HEK293T (cell line): Measurements from ENCODE around the gene ALOX5AP.

Source experiments
- CTCF ChIA-PET: fragments of 350-600 bp; formaldehyde crosslinking; extraction: SDS; loops from one replicate; lab custom pipeline; 2021; ENCODE audit warnings: antibody characterized with exemption, inconsistent platforms; lab: Yijun Ruan, JAX
- POLR2A ChIA-PET: fragments of 350-600 bp; formaldehyde crosslinking; extraction: SDS; loops from one replicate; lab custom pipeline; 2020; ENCODE audit warnings: antibody characterized with exemption, inconsistent platforms; lab: Yijun Ruan, JAX
- DNase-seq: peaks from one replicate; pipeline ENCODE4 v3.0.0; 2012; ENCODE audit warnings: mixed read lengths; ENCODE audit errors: extremely low spot score
- ARNT ChIP-seq: fragments of 450-650 bp; IDR thresholded peaks from 2 replicates; pipeline ENCODE4 v1.6.1; 2017; ENCODE audit warnings: mild to moderate bottlenecking
- BHLHE40 ChIP-seq: fragments of 450-650 bp; IDR thresholded peaks from 2 replicates; pipeline ENCODE4 v1.6.1; 2016; ENCODE audit warnings: mild to moderate bottlenecking, moderate library complexity, borderline replicate concordance
- CTBP1 ChIP-seq: fragments of 450-650 bp; IDR thresholded peaks from 2 replicates; pipeline ENCODE4 v1.6.1; 2016; ENCODE audit warnings: borderline replicate concordance
- ELF4 ChIP-seq: fragments of 450-650 bp; IDR thresholded peaks from 2 replicates; pipeline ENCODE4 v1.6.1; 2017; ENCODE audit warnings: antibody characterized with exemption
- FOXA1 ChIP-seq: fragments of 450-650 bp; IDR thresholded peaks from 2 replicates; pipeline ENCODE4 v1.6.1; 2016; ENCODE audit warnings: mild to moderate bottlenecking
- FOXK2 ChIP-seq: fragments of 450-650 bp; IDR thresholded peaks from 2 replicates; pipeline ENCODE4 v1.6.1; 2016; ENCODE audit warnings: mild to moderate bottlenecking
- FOXM1 ChIP-seq: fragments of 450-650 bp; IDR thresholded peaks from 2 replicates; pipeline ENCODE4 v1.6.1; 2017; ENCODE audit warnings: mild to moderate bottlenecking, borderline replicate concordance
- HDGF ChIP-seq: fragments of 450-650 bp; IDR thresholded peaks from 2 replicates; pipeline ENCODE4 v1.6.1; 2017; ENCODE audit warnings: antibody characterized with exemption, borderline replicate concordance
- L3MBTL2 ChIP-seq: fragments of 450-650 bp; conservative IDR thresholded peaks from 2 replicates; pipeline ENCODE4 v1.6.1; 2016; ENCODE audit warnings: mild to moderate bottlenecking
- LEF1 ChIP-seq: fragments of 450-650 bp; IDR thresholded peaks from 2 replicates; pipeline ENCODE4 v1.6.1; 2017; ENCODE audit warnings: mild to moderate bottlenecking, borderline replicate concordance
- NFRKB ChIP-seq: fragments of 450-650 bp; IDR thresholded peaks from 2 replicates; pipeline ENCODE4 v1.6.1; 2016; ENCODE audit warnings: mild to moderate bottlenecking, moderate library complexity
- PKNOX1 ChIP-seq: fragments of 450-650 bp; IDR thresholded peaks from 2 replicates; pipeline ENCODE4 v1.6.1; 2016
- SP1 ChIP-seq: fragments of 450-650 bp; IDR thresholded peaks from 2 replicates; pipeline ENCODE4 v1.6.1; 2017
- SUZ12 ChIP-seq: fragments of 450-650 bp; IDR thresholded peaks from 2 replicates; pipeline ENCODE4 v1.6.1; 2016; ENCODE audit warnings: mild to moderate bottlenecking
- TARDBP ChIP-seq: fragments of 450-650 bp; IDR thresholded peaks from 2 replicates; pipeline ENCODE4 v1.6.1; 2016
- ZNF384 ChIP-seq: fragments of 450-650 bp; IDR thresholded peaks from 2 replicates; pipeline ENCODE4 v1.6.1; 2016

Gene ALOX5AP

GRCh38 chr13:30696278-30697176 is 38.8 kb upstream of the ALOX5AP start:
- no peak for TF ChIP-seq FOXA1
- TF ChIP-seq ELF4 = no peak
- TF ChIP-seq L3MBTL2 = no peak
- no peak for TF ChIP-seq LEF1
- TF ChIP-seq NFRKB = no peak
- TF ChIP-seq PKNOX1 = no peak
- CTCF ChIA-PET = no interaction called here
- POLR2A ChIA-PET = no interaction called here

GRCh38 chr13:30697177-30697953 is 38.0 kb upstream of the ALOX5AP start:
- DNase-seq = no peak
- TF ChIP-seq ARNT (no peak), ZNF384 (no peak), L3MBTL2 (no peak)
- ChIA-PET CTCF (no interaction called here), POLR2A (no interaction called here)

More at GRCh38 chr13:30696278-30697176, 38.8 kb upstream of the ALOX5AP start:
- no peak for DNase-seq

- TF ChIP-seq PKNOX1 (no peak), TARDBP (no peak), NFRKB (no peak), LEF1 (no peak), ELF4 (no peak), FOXK2 (no peak), FOXM1 (no peak), ZNF384 (no peak), ARNT (no peak), SP1 (no peak)
- no peak for DNase-seq
- ChIA-PET CTCF (no interaction called here), POLR2A (no interaction called here)
Measured at GRCh38 chr13:30697996-30698401, 37.3 kb upstream of the ALOX5AP start.

GRCh38 chr13:30698488-30699005 is 36.8 kb upstream of the ALOX5AP start:
- TF ChIP-seq PKNOX1 (no peak), FOXK2 (no peak), HDGF (no peak)
- CTCF ChIA-PET = no interaction called here
- no peak for DNase-seq
- POLR2A ChIA-PET = no interaction called here

GRCh38 chr13:30700364-30700763 is 35.0 kb upstream of the ALOX5AP start:
- DNase-seq = no peak
- ChIA-PET POLR2A (no interaction called here), CTCF (no interaction called here)
- no peak for TF ChIP-seq FOXM1
- no peak for TF ChIP-seq FOXK2
- no peak for TF ChIP-seq SUZ12
- no peak for TF ChIP-seq NFRKB
- no peak for TF ChIP-seq ZNF384
- TF ChIP-seq ELF4 = no peak
- TF ChIP-seq SP1 = no peak
- TF ChIP-seq LEF1 = no peak
- no peak for TF ChIP-seq FOXA1
- TF ChIP-seq BHLHE40 = no peak
- TF ChIP-seq HDGF = no peak
- no peak for TF ChIP-seq ARNT
- TF ChIP-seq CTBP1 = no peak
- TF ChIP-seq TARDBP = no peak
- TF ChIP-seq L3MBTL2 = no peak

- no peak for DNase-seq
- ChIA-PET CTCF (no interaction called here), POLR2A (no interaction called here)
- TF ChIP-seq ELF4 (no peak), FOXA1 (no peak), FOXK2 (no peak), LEF1 (no peak), L3MBTL2 (no peak), HDGF (no peak), CTBP1 (no peak), TARDBP (no peak), ZNF384 (no peak), FOXM1 (no peak), ARNT (no peak), SP1 (no peak), SUZ12 (no peak), PKNOX1 (no peak), NFRKB (no peak), BHLHE40 (no peak)
Measured at GRCh38 chr13:30702006-30702405, 33.3 kb upstream of the ALOX5AP start.
